ENCODE measurements around the gene ASCC3.

GRCh38 chr6:100803264-100804045 is 77.7 kb downstream of the ASCC3 start:
- TF ChIP-seq CTCF (IDR thresholded peaks at IDR 0.05) (no peak), POLR2A (IDR thresholded peaks at IDR 0.05) (no peak)

Measured in esophagus squamous epithelium (tissue), 4 donors.